B cell (primary cell): ENCODE data around the gene PLEKHG3. TPM values are rescaled to one million over a fixed set of nuclear protein-coding genes. Genes with fewer than 3 reads are reported as not detected.

ENCODE experiments used
- ATAC-seq: fragments of 200-7000 bp; cut with Tn5 transposase; one replicate; pipeline ENCODE4 v1.10.0; 2021; ENCODE audit warnings: low read depth, mild to moderate bottlenecking, moderate number of reproducible peaks, moderate library complexity
- CTCF ChIA-PET: fragments of 350-600 bp; sonication (Branson Sonifier 250); formaldehyde crosslinking; loops from one replicate; lab custom pipeline; 2021; ENCODE audit warnings: antibody characterized with exemption, inconsistent platforms; lab: Charles Lee
- POLR2A ChIA-PET: fragments of 350-600 bp; sonication (Branson Sonifier 250); formaldehyde crosslinking; loops from one replicate; lab custom pipeline; 2021; ENCODE audit warnings: antibody characterized with exemption; lab: Charles Lee
- DNase-seq: peaks from one replicate; pipeline ENCODE4 v3.0.0; 2013
- H2AFZ ChIP-seq: 2 replicates; pipeline ENCODE4 v1.6.1; 2012; ENCODE audit warnings: mild to moderate bottlenecking, low read depth, low read length; ENCODE audit not compliant: insufficient read depth, poor library complexity, severe bottlenecking
- H3K27ac ChIP-seq, 2 donors: 1 replicate in 1 of 2; 2 replicates in 1 of 2; pipeline ENCODE4 v1.5.1; 2012 to 2013; ENCODE audit warnings: low read length in 2 of 2, mild to moderate bottlenecking in 2 of 2, moderate library complexity in 1 of 2
- H3K27me3 ChIP-seq, 4 experiments: fragments of 200-600 bp in 1 of 4; sonication (generic) in 1 of 4; replicated peaks in 1 of 4; 1 replicate in 2 of 4; 2 replicates in 2 of 4; pipeline versions ENCODE4 v1.6.1 to v1.7.0; 2013 to 2016; ENCODE audit warnings: low read length in 3 of 4, mild to moderate bottlenecking in 2 of 4, mixed read lengths in 1 of 4, moderate library complexity in 1 of 4; ENCODE audit not compliant: insufficient read depth in 4 of 4, control insufficient read depth in 3 of 4; ENCODE audit errors: control extremely low read depth in 1 of 4
- H3K36me3 ChIP-seq, 2 experiments: replicated peaks in 1 of 2; 1 replicate in 1 of 2; 2 replicates in 1 of 2; pipeline versions ENCODE4 v1.6.1 to v1.7.1; 2013; ENCODE audit warnings: low read length in 1 of 2; ENCODE audit not compliant: insufficient read depth in 2 of 2, control insufficient read depth in 1 of 2; ENCODE audit errors: control extremely low read depth in 1 of 2, extremely low read depth in 1 of 2
- H3K4me1 ChIP-seq, 2 donors: fragments of 200-600 bp in 1 of 2; sonication (generic) in 1 of 2; 1 replicate in 1 of 2; 2 replicates in 1 of 2; pipeline versions ENCODE4 v1.5.1 to v1.6.1; 2013 to 2017; ENCODE audit warnings: low read length in 2 of 2; ENCODE audit not compliant: control insufficient read depth in 2 of 2, insufficient read depth in 2 of 2
- H3K4me2 ChIP-seq: replicated peaks from 2 replicates; pipeline ENCODE3; 2012; ENCODE audit warnings: mild to moderate bottlenecking, low read depth, low read length; ENCODE audit not compliant: poor library complexity, severe bottlenecking
- H3K4me3 ChIP-seq, 5 experiments: fragments of 200-600 bp in 1 of 5; sonication (generic) in 1 of 5; 1 replicate in 3 of 5; 2 replicates in 2 of 5; pipeline versions ENCODE4 v1.5.1 to v1.7.0; 2011 to 2016; ENCODE audit warnings: low read length in 4 of 5, mild to moderate bottlenecking in 4 of 5, low read depth in 2 of 5, control low read depth in 1 of 5, moderate library complexity in 1 of 5; ENCODE audit not compliant: insufficient read depth in 1 of 5; ENCODE audit errors: control extremely low read depth in 1 of 5, extremely low read depth in 1 of 5
- H3K79me2 ChIP-seq: fragments of 200-600 bp; sonication (generic); one replicate; pipeline ENCODE4 v1.6.0; 2016; ENCODE audit warnings: low read length; ENCODE audit not compliant: control insufficient read depth, insufficient read depth
- H3K9ac ChIP-seq: fragments of 200-600 bp; sonication (generic); 2 replicates; pipeline ENCODE4 v1.6.1; 2017; ENCODE audit warnings: mild to moderate bottlenecking, low read length, moderate library complexity
- H3K9me3 ChIP-seq, 3 donors: one replicate each; pipeline versions ENCODE4 v1.6.1 to v1.7.1; 2013; ENCODE audit warnings: low read length in 2 of 3; ENCODE audit not compliant: control insufficient read depth in 2 of 3, insufficient read depth in 1 of 3; ENCODE audit errors: control extremely low read depth in 1 of 3
- H4K20me1 ChIP-seq: 2 replicates; pipeline ENCODE4 v1.6.0; 2012; ENCODE audit warnings: mild to moderate bottlenecking, low read length; ENCODE audit not compliant: insufficient read depth, control insufficient read depth, poor library complexity, severe bottlenecking
- H3K27ac Mint-ChIP-seq: one replicate; pipeline ENCODE4 v1.8.0; 2021; ENCODE audit warnings: mixed read lengths
- H3K27me3 Mint-ChIP-seq: one replicate; pipeline ENCODE4 v1.8.0; 2021; ENCODE audit warnings: mixed read lengths
- H3K4me1 Mint-ChIP-seq: one replicate; pipeline ENCODE4 v1.8.0; 2021; ENCODE audit warnings: mixed read lengths
- H3K4me3 Mint-ChIP-seq: one replicate; pipeline ENCODE4 v1.8.0; 2021; ENCODE audit warnings: mixed read lengths
- H3K9me3 Mint-ChIP-seq: one replicate; pipeline ENCODE4 v1.8.0; 2022; ENCODE audit warnings: mixed read lengths; ENCODE audit not compliant: insufficient read depth
- CTCF ChIP-seq: fragments of 200-600 bp; IDR thresholded peaks from one replicate; pipeline ENCODE4 v1.8.0; 2022; ENCODE audit warnings: antibody characterized with exemption, mild to moderate bottlenecking
- EZH2 ChIP-seq: IDR thresholded peaks from 2 replicates; pipeline ENCODE4 v1.6.1; 2012; ENCODE audit warnings: borderline replicate concordance, low read depth, mild to moderate bottlenecking, moderate library complexity, low read length; ENCODE audit not compliant: insufficient read depth, poor library complexity, severe bottlenecking
- WGBS: methylation state at CpG from one replicate; pipeline ENCODE4 v1.1.5; 2013; ENCODE audit warnings: missing lambda C conversion rate; ENCODE audit not compliant: insufficient coverage; 5-methylcytosine and 5-hydroxymethylcytosine counted together
- intact Hi-C: fragments of 100-400 bp; cut with micrococcal nuclease; formaldehyde crosslinking; loops from one replicate; pipeline ENCODE4 v1.10.0; 2022
- polyA plus RNA-seq: library from polyadenylated mRNA; depleted of rRNA; stranded (reverse); fragments of >200 nt; gene quantifications from 2 replicates; pipeline ENCODE4 v1.2.3, GENCODE V29; 2012
- total RNA-seq, 2 donors: library from RNA; stranded (reverse); fragments of 120-200 nt in 1 of 2; gene quantifications; 1 replicate in 1 of 2; 2 replicates in 1 of 2; pipeline versions ENCODE4 v1.2.3 to v1.2.4, GENCODE V29; 2013 to 2022

The PLEKHG3 gene
- total and polyA plus RNA-seq, 2 donors (not counting 1 experiment from before 2014, with no cell fraction given): 0.12 to 0.25 TPM

DNA sequence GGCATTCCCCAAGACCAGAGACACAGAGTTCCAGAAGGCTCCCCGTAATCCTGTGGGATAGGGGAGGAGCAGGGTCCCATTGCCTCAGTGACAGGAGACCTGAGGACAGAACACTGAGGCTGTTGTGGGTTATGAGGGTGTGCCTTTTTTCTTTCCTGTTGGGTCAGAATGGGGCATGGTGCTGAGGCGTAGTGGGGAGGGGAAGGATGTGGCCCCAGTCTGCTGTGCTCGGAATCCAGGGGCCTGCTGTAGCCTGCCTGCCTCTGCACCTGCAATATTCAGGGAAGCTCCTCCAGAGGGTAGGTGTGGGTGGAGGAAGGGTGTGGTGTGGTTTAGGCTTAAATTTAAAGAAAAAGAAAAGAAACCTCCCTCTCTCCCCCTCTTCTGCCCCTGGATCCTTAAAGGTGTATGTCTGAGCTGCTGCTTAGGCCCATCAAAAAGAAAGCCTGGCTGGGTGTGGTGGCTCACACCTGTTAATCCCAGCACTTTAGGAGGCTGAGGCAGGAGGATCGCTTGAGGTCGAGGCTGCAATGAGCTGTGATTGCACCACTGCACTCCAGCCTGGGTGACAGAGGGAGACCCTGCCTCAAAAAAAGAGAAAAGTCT lies 18.7 kb downstream of the PLEKHG3 start:
- TF ChIP-seq EZH2: no peak
- no peak for TF ChIP-seq CTCF
- DNase-seq (no peak), ATAC-seq (no peak)
- H3K4me3 ChIP-seq: no peak overlapping the region
- H3K27me3 ChIP-seq: peaks cover 0 to 3% (median 0%) of the 10 kb centered on the region in 4 experiments
- ChIA-PET CTCF (no interaction called here), POLR2A (no interaction called here)
- Mint-ChIP-seq H3K4me1 (no peaks in the 10 kb centered on the region), H3K9me3 (no peaks in the 10 kb centered on the region), H3K27ac (no peak overlapping the region), H3K27me3 (peaks cover 26% of the 10 kb centered on the region), H3K4me3 (no peak overlapping the region)
- no peak overlapping the region for H3K27ac ChIP-seq
- no peak overlapping the region for H2AFZ ChIP-seq
- no peaks in the 10 kb centered on the region for H3K9me3 ChIP-seq
- H3K36me3 ChIP-seq: no peaks in the 10 kb centered on the region
- intact Hi-C loops: no loop called here
- H3K4me1 ChIP-seq: no peaks in the 10 kb centered on the region
- H3K79me2 ChIP-seq: no peaks in the 10 kb centered on the region
- WGBS: 71% methylated on average over 4 of the region's 5 CpGs
- H3K9ac ChIP-seq: no peak overlapping the region
- no peak overlapping the region for H3K4me2 ChIP-seq
- H4K20me1 ChIP-seq: no peaks in the 10 kb centered on the region

- Histone ChIP-seq H3K79me2 (no peaks in the 10 kb centered on the region), H3K27me3 (peaks cover 0 to 3% (median 0%) of the 10 kb centered on the region in 4 experiments), H3K27ac (no peak overlapping the region), H3K4me2 (no peak overlapping the region), H3K9ac (no peak overlapping the region), H3K4me1 (no peaks in the 10 kb centered on the region), H3K36me3 (no peaks in the 10 kb centered on the region), H3K4me3 (no peak overlapping the region), H2AFZ (no peak overlapping the region), H3K9me3 (no peaks in the 10 kb centered on the region), H4K20me1 (no peaks in the 10 kb centered on the region)
- Mint-ChIP-seq H3K4me1 (no peaks in the 10 kb centered on the region), H3K4me3 (no peak overlapping the region), H3K9me3 (no peaks in the 10 kb centered on the region), H3K27me3 (peaks cover 19% of the 10 kb centered on the region), H3K27ac (no peak overlapping the region)
- no peak for ATAC-seq
- no peak for DNase-seq
- POLR2A ChIA-PET: no interaction called here
- TF ChIP-seq CTCF (no peak), EZH2 (no peak)
- 94% methylated on average over 9 of the region's 15 CpGs for WGBS
- CTCF ChIA-PET: no interaction called here
- intact Hi-C loops: no loop called here
Measured at GRCh38 chr14:64723691-64724577, 19.7 kb downstream of the PLEKHG3 start.
